GM10248 (cell line): ENCODE data around the gene COX11.

Experiments
- CTCF ChIA-PET: fragments of 300-600 bp; sonication (Branson Sonifier 250); formaldehyde crosslinking; extraction: SDS; loops from one replicate; lab custom pipeline; 2021; ENCODE audit warnings: antibody characterized with exemption; lab: Yijun Ruan, JAX
- POLR2A ChIA-PET: fragments of 350-650 bp; sonication (Branson Sonifier 250); formaldehyde crosslinking; extraction: SDS; loops from one replicate; lab custom pipeline; 2020; ENCODE audit warnings: antibody characterized with exemption; lab: Yijun Ruan, JAX
- DNase-seq: peaks from one replicate; pipeline ENCODE4 v3.0.0; 2012; ENCODE audit errors: extremely low spot score
- CTCF ChIP-seq: IDR thresholded peaks from 2 replicates; pipeline ENCODE4 v1.5.1; 2012; ENCODE audit warnings: mild to moderate bottlenecking, low read depth; ENCODE audit errors: extremely low read depth, missing control alignments, control extremely low read depth

The COX11 gene

GRCh38 chr17:54924405-54924804, 44.0 kb downstream of the COX11 start:
- CTCF ChIA-PET, result no interaction called here
- no peak for TF ChIP-seq CTCF
- POLR2A ChIA-PET, result no interaction called here
- DNase-seq, result no peak

GRCh38 chr17:54920819-54921218, 47.6 kb downstream of the COX11 start:
- TF ChIP-seq CTCF, result no peak
- no peak for DNase-seq
- CTCF ChIA-PET, result no interaction called here
- POLR2A ChIA-PET, result no interaction called here

- ChIA-PET POLR2A (no interaction called here), CTCF (no interaction called here)
- no peak for DNase-seq
- TF ChIP-seq CTCF, result no peak
Observed at GRCh38 chr17:54919425-54919824, 49.0 kb downstream of the COX11 start.

- ChIA-PET POLR2A (no interaction called here), CTCF (interaction anchor here (1.3 kb wide), 1 partner anchor 14 kb away, joined by 3 read pairs; no protein-coding TSS in a partner anchor)
- DNase-seq, result no peak
- no peak for TF ChIP-seq CTCF
Observed at GRCh38 chr17:54916721-54917120, 51.7 kb downstream of the COX11 start.
